OCI-LY3 (cell line): ENCODE measurements around the gene TFR2.

ENCODE experiments used
- H2AFZ ChIP-seq: fragments of 200-600, 300-600 bp; shearing (Covaris generic); 2 replicates; pipeline ENCODE4 v1.6.0; 2014; ENCODE audit warnings: antibody characterized with exemption, low read depth, low read length
- H3K27ac ChIP-seq: fragments of 200-600, 300-600 bp; sonication (generic); 2 replicates; pipeline ENCODE4 v1.5.1; 2014; ENCODE audit warnings: mild to moderate bottlenecking, low read length, moderate library complexity, mixed read lengths
- H3K27me3 ChIP-seq: fragments of 200-600, 300-600 bp; sonication (generic); 2 replicates; pipeline ENCODE4 v1.6.1; 2014; ENCODE audit warnings: low read depth, low read length, mixed read lengths
- H3K36me3 ChIP-seq: fragments of 200-600, 300-600 bp; sonication (generic); replicated peaks from 2 replicates; pipeline ENCODE3; 2014; ENCODE audit warnings: low read depth, low read length, mixed read lengths
- H3K4me1 ChIP-seq: fragments of 300-600, 200-600 bp; sonication (generic); 2 replicates; pipeline ENCODE4 v1.6.1; 2014; ENCODE audit warnings: low read length, mixed read lengths
- H3K4me2 ChIP-seq: fragments of 200-600, 300-600 bp; sonication (generic); 2 replicates; pipeline ENCODE4 v1.6.1; 2014; ENCODE audit warnings: low read length, mixed read lengths
- H3K4me3 ChIP-seq: fragments of 300-600, 200-600 bp; sonication (generic); 2 replicates; pipeline ENCODE4 v1.5.1; 2014; ENCODE audit warnings: antibody characterized with exemption, mild to moderate bottlenecking, low read length, moderate library complexity
- H3K79me2 ChIP-seq: fragments of 300-600, 200-600 bp; shearing (Covaris generic); 2 replicates; pipeline ENCODE4 v1.6.1; 2014; ENCODE audit warnings: mild to moderate bottlenecking, low read length, mixed read lengths
- H3K9ac ChIP-seq: fragments of 300-600, 200-600 bp; shearing (Covaris generic); 2 replicates; pipeline ENCODE4 v1.6.0; 2014; ENCODE audit warnings: mild to moderate bottlenecking, low read length, moderate library complexity
- H3K9me3 ChIP-seq: fragments of 200-600, 300-600 bp; shearing (Covaris generic); 2 replicates; pipeline ENCODE4 v1.6.1; 2014; ENCODE audit warnings: low read length, mixed read lengths; ENCODE audit not compliant: insufficient read depth
- H4K20me1 ChIP-seq: fragments of 200-600, 300-600 bp; sonication (generic); 2 replicates; pipeline ENCODE4 v1.6.1; 2016; ENCODE audit warnings: low read length, mixed read lengths; ENCODE audit not compliant: insufficient read depth
- CTCF ChIP-seq: fragments of 200-600, 300-600 bp; sonication (generic); IDR thresholded peaks from 2 replicates; pipeline ENCODE4 v1.5.1; 2014; ENCODE audit warnings: antibody characterized with exemption, low read length, low read depth
- EZH2phosphoT487 ChIP-seq: fragments of 200-600 bp; shearing (Covaris generic); IDR thresholded peaks from 2 replicates; pipeline ENCODE4 v1.6.1; 2018; ENCODE audit warnings: antibody characterized with exemption, mixed run types, low read depth

Gene TFR2

GRCh38 chr7:100611983-100612729 lies 29.2 kb downstream of the TFR2 start, which contains the start of gene MOSPD3:
Gene MOSPD3, plus strand, starts transcription at chr7:100612540. Its CDS starts 252 bp downstream, at chr7:100612792.
- no peaks in the 10 kb centered on the region for H4K20me1 ChIP-seq
- H2AFZ ChIP-seq: peak within 1 kb of the TSS; percentile 86
- H3K4me3 ChIP-seq: peak within 1 kb of the TSS; percentile 84
- H3K9me3 ChIP-seq: no peaks in the 10 kb centered on the region
- peaks cover 9% of the 10 kb centered on the region; the same call in 1 of the 2 replicates for H3K4me1 ChIP-seq
- peak within 1 kb of the TSS; percentile 68 for H3K9ac ChIP-seq
- H3K79me2 ChIP-seq: no peaks in the 10 kb centered on the region
- peak within 1 kb of the TSS; percentile 92 for H3K4me2 ChIP-seq
- TF ChIP-seq CTCF: no peak
- no peaks in the 10 kb centered on the region for H3K27me3 ChIP-seq
- no peaks in the 10 kb centered on the region for H3K36me3 ChIP-seq
- H3K27ac ChIP-seq: peak within 1 kb of the TSS; percentile 72

- Histone ChIP-seq H3K9ac (no peak overlapping the region), H3K27ac (no peak overlapping the region), H3K9me3 (no peaks in the 10 kb centered on the region), H3K27me3 (no peaks in the 10 kb centered on the region), H3K4me1 (peaks cover 12% of the 10 kb centered on the region; the same call in 1 of the 2 replicates), H3K36me3 (no peaks in the 10 kb centered on the region), H2AFZ (no peak overlapping the region), H3K79me2 (no peaks in the 10 kb centered on the region), H3K4me2 (no peak overlapping the region), H4K20me1 (no peaks in the 10 kb centered on the region), H3K4me3 (no peak overlapping the region)
- no peak for TF ChIP-seq EZH2phosphoT487
- TF ChIP-seq CTCF: no peak
Observed at GRCh38 chr7:100609958-100610357, 31.4 kb downstream of the TFR2 start.

GRCh38 chr7:100607111-100607510 lies 34.2 kb downstream of the TFR2 start:
- peaks cover 10% of the 10 kb centered on the region; the same call in 1 of the 2 replicates for H3K4me1 ChIP-seq
- H3K36me3 ChIP-seq: no peaks in the 10 kb centered on the region
- no peaks in the 10 kb centered on the region for H4K20me1 ChIP-seq
- no peak overlapping the region for H2AFZ ChIP-seq
- no peaks in the 10 kb centered on the region for H3K79me2 ChIP-seq
- no peaks in the 10 kb centered on the region for H3K9me3 ChIP-seq
- no peak overlapping the region for H3K4me3 ChIP-seq
- H3K9ac ChIP-seq: no peak overlapping the region
- H3K4me2 ChIP-seq: no peak overlapping the region
- no peak overlapping the region for H3K27ac ChIP-seq
- H3K27me3 ChIP-seq: no peaks in the 10 kb centered on the region
- TF ChIP-seq EZH2phosphoT487: no peak
- no peak for TF ChIP-seq CTCF

GRCh38 chr7:100606313-100606712 lies 35.0 kb downstream of the TFR2 start:
- H3K4me3 ChIP-seq: no peak overlapping the region
- no peaks in the 10 kb centered on the region for H3K79me2 ChIP-seq
- H3K9ac ChIP-seq: no peak overlapping the region
- H4K20me1 ChIP-seq: no peaks in the 10 kb centered on the region
- no peak overlapping the region for H3K27ac ChIP-seq
- no peaks in the 10 kb centered on the region for H3K36me3 ChIP-seq
- TF ChIP-seq CTCF (no peak), EZH2phosphoT487 (no peak)
- H3K4me1 ChIP-seq: peaks cover 10% of the 10 kb centered on the region; the same call in 1 of the 2 replicates
- H3K4me2 ChIP-seq: no peak overlapping the region
- no peaks in the 10 kb centered on the region for H3K27me3 ChIP-seq
- H3K9me3 ChIP-seq: no peaks in the 10 kb centered on the region
- no peak overlapping the region for H2AFZ ChIP-seq
